Measurements from ENCODE around the gene ASXL2. TPM values are rescaled to one million over a fixed set of nuclear protein-coding genes. Genes with fewer than 3 reads are reported as not detected.

The ASXL2 gene
- total and polyA plus RNA-seq, 2 of the 13 experiments (the other 11 are each of a cell fraction or from before 2014, with no cell fraction given), result 12.1 to 19.2 TPM

DNA sequence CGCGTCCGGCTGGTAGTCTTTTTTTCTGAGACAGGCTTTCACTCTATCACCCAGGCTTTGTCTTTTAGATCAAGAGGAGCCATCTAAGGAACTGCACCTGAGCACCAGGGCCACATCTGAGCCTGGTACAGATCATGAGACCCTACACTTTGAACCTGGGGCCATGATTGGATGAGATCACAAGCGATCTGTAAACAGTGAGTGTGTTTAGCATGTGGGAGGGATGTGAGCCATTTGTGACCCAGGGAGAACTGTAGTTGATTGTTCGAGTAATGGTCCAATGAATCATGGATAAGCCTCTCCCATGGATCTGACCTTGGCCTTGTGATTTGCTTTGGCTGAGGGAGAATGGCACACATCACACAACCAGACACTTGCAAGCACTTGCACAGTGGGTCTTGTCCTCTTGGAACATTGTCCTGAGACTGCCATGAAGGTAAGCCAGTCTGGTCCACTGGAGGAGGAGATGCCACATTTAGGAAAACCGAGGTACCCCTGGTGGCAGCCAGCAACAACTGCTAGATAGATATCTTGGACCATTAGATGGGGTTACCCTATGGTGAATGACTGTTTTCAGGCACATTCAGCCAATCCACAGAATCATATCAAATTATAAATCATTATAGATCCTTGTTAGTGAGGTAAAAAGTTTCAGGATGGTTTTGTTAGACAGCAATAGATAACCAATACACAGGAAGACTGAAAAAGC, 185.4 kb downstream of the ASXL2 start (continued):
- no peak for TF ChIP-seq ZZZ3 (CRISPR knock-in tag; IDR thresholded peaks at IDR 0.05; ENCODE audit: borderline replicate concordance)
- no peak for TF ChIP-seq NFE2L1 (CRISPR knock-in tag; IDR thresholded peaks at IDR 0.05; ENCODE audit: borderline replicate concordance)
- TF ChIP-seq, protein P1, sequence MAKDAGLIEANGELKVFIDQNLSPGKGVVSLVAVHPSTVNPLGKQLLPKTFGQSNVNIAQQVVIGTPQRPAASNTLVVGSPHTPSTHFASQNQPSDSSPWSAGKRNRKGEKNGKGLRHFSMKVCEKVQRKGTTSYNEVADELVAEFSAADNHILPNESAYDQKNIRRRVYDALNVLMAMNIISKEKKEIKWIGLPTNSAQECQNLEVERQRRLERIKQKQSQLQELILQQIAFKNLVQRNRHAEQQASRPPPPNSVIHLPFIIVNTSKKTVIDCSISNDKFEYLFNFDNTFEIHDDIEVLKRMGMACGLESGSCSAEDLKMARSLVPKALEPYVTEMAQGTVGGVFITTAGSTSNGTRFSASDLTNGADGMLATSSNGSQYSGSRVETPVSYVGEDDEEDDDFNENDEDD (CRISPR knock-in tag; IDR thresholded peaks at IDR 0.05; ENCODE audit: borderline replicate concordance), result no peak
- TF ChIP-seq ZNF333 (CRISPR knock-in tag; IDR thresholded peaks at IDR 0.05; ENCODE audit: borderline replicate concordance), result no peak
- TF ChIP-seq ATF7-NPFF (CRISPR knock-in tag; IDR thresholded peaks at IDR 0.05; ENCODE audit: low read depth), result no peak
- peak; percentile 63 to 69; a peak in 3 of 4 replicates for TF ChIP-seq EP300 (IDR thresholded peaks at IDR 0.05; ENCODE audit: low read depth in 2 of 2, low read length in 2 of 2)
- peak; percentile 43; the same call in 1 of the 2 replicates for TF ChIP-seq EP300 (CRISPR knock-in tag; IDR thresholded peaks at IDR 0.05; ENCODE audit: borderline replicate concordance)
- no peak for TF ChIP-seq ATF4 (CRISPR knock-in tag; IDR thresholded peaks at IDR 0.05)
- TF ChIP-seq, protein P2, sequence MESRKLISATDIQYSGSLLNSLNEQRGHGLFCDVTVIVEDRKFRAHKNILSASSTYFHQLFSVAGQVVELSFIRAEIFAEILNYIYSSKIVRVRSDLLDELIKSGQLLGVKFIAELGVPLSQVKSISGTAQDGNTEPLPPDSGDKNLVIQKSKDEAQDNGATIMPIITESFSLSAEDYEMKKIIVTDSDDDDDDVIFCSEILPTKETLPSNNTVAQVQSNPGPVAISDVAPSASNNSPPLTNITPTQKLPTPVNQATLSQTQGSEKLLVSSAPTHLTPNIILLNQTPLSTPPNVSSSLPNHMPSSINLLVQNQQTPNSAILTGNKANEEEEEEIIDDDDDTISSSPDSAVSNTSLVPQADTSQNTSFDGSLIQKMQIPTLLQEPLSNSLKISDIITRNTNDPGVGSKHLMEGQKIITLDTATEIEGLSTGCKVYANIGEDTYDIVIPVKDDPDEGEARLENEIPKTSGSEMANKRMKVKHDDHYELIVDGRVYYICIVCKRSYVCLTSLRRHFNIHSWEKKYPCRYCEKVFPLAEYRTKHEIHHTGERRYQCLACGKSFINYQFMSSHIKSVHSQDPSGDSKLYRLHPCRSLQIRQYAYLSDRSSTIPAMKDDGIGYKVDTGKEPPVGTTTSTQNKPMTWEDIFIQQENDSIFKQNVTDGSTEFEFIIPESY (CRISPR knock-in tag; IDR thresholded peaks at IDR 0.05), result peak; percentile 27; the same call in 1 of the 2 replicates
- TF ChIP-seq ZNF879 (CRISPR knock-in tag; IDR thresholded peaks at IDR 0.05), result no peak
- no peak for TF ChIP-seq NKX3-1 (CRISPR knock-in tag; IDR thresholded peaks at IDR 0.05)
- no peak for TF ChIP-seq MBNL3 (CRISPR knock-in tag; conservative IDR thresholded peaks at IDR 0.05)
- no peak for TF ChIP-seq PAF1 (CRISPR knock-in tag; IDR thresholded peaks at IDR 0.05)
- no peak for TF ChIP-seq ZNF878 (CRISPR knock-in tag; IDR thresholded peaks at IDR 0.05)
- TF ChIP-seq, protein P3, sequence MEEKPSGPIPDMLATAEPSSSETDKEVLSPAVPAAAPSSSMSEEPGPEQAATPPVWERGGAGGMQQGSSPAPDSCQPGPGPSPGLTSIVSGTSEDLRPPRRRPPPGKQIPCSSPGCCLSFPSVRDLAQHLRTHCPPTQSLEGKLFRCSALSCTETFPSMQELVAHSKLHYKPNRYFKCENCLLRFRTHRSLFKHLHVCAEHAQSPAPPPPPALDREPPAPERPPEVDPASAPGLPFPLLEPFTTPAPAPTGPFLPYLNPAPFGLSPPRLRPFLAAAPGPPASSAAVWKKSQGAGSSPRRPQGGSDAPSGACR (CRISPR knock-in tag; IDR thresholded peaks at IDR 0.05), result no peak
- no peak for TF ChIP-seq ZKSCAN8 (CRISPR knock-in tag; IDR thresholded peaks at IDR 0.05; ENCODE audit: borderline replicate concordance)
- TF ChIP-seq ZNF768 (CRISPR knock-in tag; IDR thresholded peaks at IDR 0.05), result no peak
- no peak for TF ChIP-seq BCLAF1 (IDR thresholded peaks at IDR 0.05)
- no peak for TF ChIP-seq ZC3H13 (CRISPR knock-in tag; IDR thresholded peaks at IDR 0.05)
- TF ChIP-seq SUZ12 (IDR thresholded peaks at IDR 0.05; ENCODE audit: low read depth, low read length), result no peak
- TF ChIP-seq JDP2 (CRISPR knock-in tag; IDR thresholded peaks at IDR 0.05; ENCODE audit: borderline replicate concordance), result no peak
